ENCODE results near the gene PES1. TPM values are rescaled to one million over a fixed set of nuclear protein-coding genes. Genes with fewer than 3 reads are reported as not detected.
"Not testable (repeated sequence)": the region's sequence is repeated elsewhere in the genome, so short reads cannot be mapped to it uniquely, and the experiment has no call there.

Gene PES1
- total RNA-seq, 1 donor from 2014 or later = 40.6 TPM

- Mint-ChIP-seq H3K27me3 (ENCODE audit: unreplicated experiment) (peaks cover 3% of the 10 kb centered on the region), H3K4me3 (ENCODE audit: unreplicated experiment) (no peak overlapping the region), H3K27ac (ENCODE audit: unreplicated experiment) (no peak overlapping the region), H3K9me3 (ENCODE audit: unreplicated experiment) (no peaks in the 10 kb centered on the region), H3K4me1 (ENCODE audit: low read depth, unreplicated experiment) (no peaks in the 10 kb centered on the region), H3K36me3 (ENCODE audit: unreplicated experiment) (no peaks in the 10 kb centered on the region)
- TF ChIP-seq CTCF (IDR thresholded peaks at IDR 0.05; ENCODE audit: partially characterized antibody, unreplicated experiment) = no peak
- DNase-seq = no peak
Observed at GRCh38 chr22:30555282-30556210, 36.2 kb downstream of the PES1 start.

DNA sequence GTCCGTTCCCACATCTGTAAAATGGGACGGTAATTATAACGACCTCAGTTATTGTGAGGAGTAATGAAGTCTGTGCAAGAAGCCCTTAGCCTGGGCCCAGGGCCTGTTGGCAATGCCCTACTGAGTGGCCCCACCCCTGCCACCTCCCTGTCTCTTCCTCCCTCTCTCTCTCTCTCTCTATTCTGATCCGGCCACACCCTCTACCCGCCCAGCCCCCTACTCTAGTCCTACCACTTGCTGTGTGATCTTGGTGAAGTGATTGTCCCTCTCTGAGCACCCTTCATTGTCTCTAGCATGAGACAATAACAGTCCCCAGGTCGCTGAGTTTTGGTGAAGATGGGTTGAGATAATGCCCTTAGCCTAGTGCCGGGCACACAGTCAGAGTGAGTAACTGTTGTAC lies 37.7 kb downstream of the PES1 start:
- H3K27me3 Mint-ChIP-seq (ENCODE audit: unreplicated experiment) = no peaks in the 10 kb centered on the region
- no peaks in the 10 kb centered on the region for H3K4me1 Mint-ChIP-seq (ENCODE audit: low read depth, unreplicated experiment)
- no peak overlapping the region for H3K27ac Mint-ChIP-seq (ENCODE audit: unreplicated experiment)
- no peak overlapping the region for H3K4me3 Mint-ChIP-seq (ENCODE audit: unreplicated experiment)
- DNase-seq = no peak
- H3K9me3 Mint-ChIP-seq (ENCODE audit: unreplicated experiment) = no peaks in the 10 kb centered on the region
- no peak for TF ChIP-seq CTCF (IDR thresholded peaks at IDR 0.05; ENCODE audit: partially characterized antibody, unreplicated experiment)
- no peaks in the 10 kb centered on the region for H3K36me3 Mint-ChIP-seq (ENCODE audit: unreplicated experiment)

DNA sequence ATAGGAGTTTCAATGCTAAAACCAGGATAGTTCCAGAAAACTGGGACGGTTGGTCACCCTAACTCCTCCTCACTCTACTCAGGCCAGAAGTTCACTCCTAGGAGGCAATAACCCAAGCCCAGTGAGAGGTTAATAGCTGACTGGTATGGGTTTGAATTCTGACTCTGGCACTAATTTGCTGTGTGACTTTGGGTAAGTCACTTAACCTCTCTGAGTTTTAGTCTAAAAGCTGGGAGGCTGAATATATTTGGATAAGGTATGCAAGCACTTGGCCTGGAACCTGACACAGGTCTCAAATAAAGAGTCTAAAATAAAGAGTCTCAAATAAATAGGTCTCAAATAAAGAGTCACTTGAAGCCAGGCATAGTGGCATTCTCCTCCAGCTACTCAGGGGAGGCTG lies 39.0 kb downstream of the PES1 start:
- Mint-ChIP-seq H3K27ac (ENCODE audit: unreplicated experiment) (no peak overlapping the region), H3K27me3 (ENCODE audit: unreplicated experiment) (peaks cover 3% of the 10 kb centered on the region), H3K36me3 (ENCODE audit: unreplicated experiment) (no peaks in the 10 kb centered on the region), H3K9me3 (ENCODE audit: unreplicated experiment) (no peaks in the 10 kb centered on the region), H3K4me3 (ENCODE audit: unreplicated experiment) (no peak overlapping the region), H3K4me1 (ENCODE audit: low read depth, unreplicated experiment) (no peaks in the 10 kb centered on the region)
- DNase-seq = no peak
- no peak for TF ChIP-seq CTCF (IDR thresholded peaks at IDR 0.05; ENCODE audit: partially characterized antibody, unreplicated experiment)

DNA sequence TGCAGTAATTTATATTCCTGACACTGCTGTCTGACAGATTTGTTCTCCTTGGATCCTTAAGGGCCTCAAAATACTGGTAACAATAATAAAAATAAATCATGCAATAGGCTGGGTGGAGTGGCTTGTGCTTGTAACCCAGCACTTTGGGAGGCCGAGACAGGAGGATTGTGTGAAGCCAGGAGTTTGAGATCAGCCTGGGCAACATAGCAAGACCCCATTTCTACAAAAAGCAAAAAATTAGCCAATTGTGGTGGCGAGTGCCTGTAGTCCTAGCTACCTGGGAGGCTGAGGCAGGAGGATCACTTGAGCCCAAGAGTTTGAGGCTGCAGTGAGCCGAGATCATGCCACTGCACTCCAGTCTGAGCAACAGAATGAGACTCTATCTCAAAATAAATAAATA lies 39.9 kb downstream of the PES1 start:
- H3K36me3 Mint-ChIP-seq (ENCODE audit: unreplicated experiment); H3K27me3 Mint-ChIP-seq (ENCODE audit: unreplicated experiment); H3K9me3 Mint-ChIP-seq (ENCODE audit: unreplicated experiment); DNase-seq; H3K27ac Mint-ChIP-seq (ENCODE audit: unreplicated experiment); H3K4me1 Mint-ChIP-seq (ENCODE audit: low read depth, unreplicated experiment); H3K4me3 Mint-ChIP-seq (ENCODE audit: unreplicated experiment): not testable (repeated sequence)

- Mint-ChIP-seq H3K27ac (ENCODE audit: unreplicated experiment) (peak overlapping the region; percentile 52), H3K36me3 (ENCODE audit: unreplicated experiment) (peaks cover 5% of the 10 kb centered on the region), H3K4me3 (ENCODE audit: unreplicated experiment) (no peak overlapping the region), H3K4me1 (ENCODE audit: low read depth, unreplicated experiment) (no peaks in the 10 kb centered on the region), H3K9me3 (ENCODE audit: unreplicated experiment) (peaks cover 1% of the 10 kb centered on the region), H3K27me3 (ENCODE audit: unreplicated experiment) (peaks cover 16% of the 10 kb centered on the region)
- TF ChIP-seq CTCF (IDR thresholded peaks at IDR 0.05; ENCODE audit: partially characterized antibody, unreplicated experiment) = no peak
- DNase-seq = no peak
Observed at GRCh38 chr22:30547188-30547587, 44.5 kb downstream of the PES1 start.

Measured in glutamatergic neuron (in vitro differentiated cells).